HuH-7.5 (cell line): Measurements from ENCODE around the gene KLK2.

Experiments used
- DNase-seq: peaks from one replicate; pipeline ENCODE4 v3.0.0; 2011; ENCODE audit warnings: low spot score

KLK2 gene

GRCh38 chr19:50873056-50873455, at the start of gene KLK2:
TSS of gene KLK2 (plus strand) at chr19:50873439. CDS start at chr19:50873474, 35 bp downstream.
- no peak for DNase-seq

DNA sequence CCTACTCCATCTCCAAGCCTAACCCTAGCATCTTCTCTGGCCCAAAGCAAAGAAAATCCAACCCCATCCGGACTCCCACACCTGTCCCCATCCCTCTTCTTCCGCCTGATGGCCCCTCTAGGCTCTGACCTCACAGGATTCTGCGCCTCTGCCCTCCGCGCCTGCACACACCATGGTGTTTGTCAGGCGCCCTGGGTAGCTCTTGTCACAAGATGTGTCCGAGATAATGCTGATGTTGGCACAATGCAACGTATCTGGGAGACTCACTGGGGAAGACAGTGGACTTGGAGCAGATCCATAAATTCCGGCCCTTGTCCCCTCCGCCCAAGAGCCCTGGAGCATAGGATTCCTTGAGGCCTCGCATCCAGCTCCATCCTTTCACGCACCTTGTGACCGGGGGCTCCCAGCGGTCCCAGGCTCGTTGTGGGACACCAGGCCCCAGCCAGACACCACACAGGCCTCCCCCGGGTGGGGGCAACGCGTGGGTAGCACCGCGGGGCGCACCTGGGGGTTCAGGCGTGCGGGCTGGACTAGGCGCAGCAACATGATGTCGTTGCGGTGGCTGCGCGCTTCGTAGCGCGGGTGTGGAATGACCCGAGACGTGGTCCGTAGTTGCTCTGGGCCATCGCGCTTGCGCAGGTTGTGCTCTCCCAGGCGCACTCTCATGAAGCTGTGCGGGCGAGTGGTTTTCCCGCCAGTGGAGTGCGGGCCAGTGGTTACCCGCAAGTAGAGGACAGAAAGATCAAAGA, 46.6 kb upstream of the KLK2 start:
- no peak for DNase-seq

- DNase-seq = no peak
Observed at GRCh38 chr19:50827476-50827875, 45.8 kb upstream of the KLK2 start.

GRCh38 chr19:50829801-50830200, 43.4 kb upstream of the KLK2 start:
- DNase-seq = no peak

- DNase-seq = no peak
Observed at GRCh38 chr19:50830266-50831025, 42.8 kb upstream of the KLK2 start.

- no peak for DNase-seq
Observed at GRCh38 chr19:50831026-50831396, 42.2 kb upstream of the KLK2 start.

- DNase-seq = no peak
Observed at GRCh38 chr19:50832666-50833065, 40.6 kb upstream of the KLK2 start.

GRCh38 chr19:50833117-50833801, 40.0 kb upstream of the KLK2 start, which contains the start of gene KLK15:
TSS of gene KLK15 (minus strand) at chr19:50833574. CDS start at chr19:50831492, 2,082 bp downstream.
- DNase-seq = no peak

- DNase-seq = no peak
Observed at GRCh38 chr19:50833802-50834167, 39.5 kb upstream of the KLK2 start.

GRCh38 chr19:50835103-50835784, 38.0 kb upstream of the KLK2 start:
- no peak for DNase-seq

GRCh38 chr19:50835785-50836542, 37.3 kb upstream of the KLK2 start:
- peak; percentile 84 for DNase-seq

- DNase-seq = no peak
Observed at GRCh38 chr19:50836543-50837195, 36.6 kb upstream of the KLK2 start.

GRCh38 chr19:50837300-50837699, 35.9 kb upstream of the KLK2 start:
- no peak for DNase-seq

DNA sequence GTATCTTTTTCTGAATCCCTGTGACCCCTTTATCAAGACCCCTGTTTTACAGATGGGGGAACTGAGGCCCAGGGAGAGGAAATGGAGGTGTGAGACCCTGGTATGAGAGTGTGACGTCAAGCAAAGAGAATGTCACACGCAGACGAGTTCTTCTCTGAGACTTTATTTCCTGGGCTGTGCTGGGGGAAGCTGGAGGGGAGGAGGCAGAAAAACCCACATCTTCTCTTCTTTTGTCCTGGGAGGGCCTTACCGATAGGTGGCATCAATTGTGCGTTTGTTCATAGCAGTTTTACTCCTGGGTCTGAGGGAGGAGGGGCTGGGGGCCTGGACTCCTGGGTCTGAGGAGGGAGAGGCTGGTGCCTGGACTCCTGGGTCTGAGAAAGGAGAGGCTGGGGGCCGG, 35.0 kb upstream of the KLK2 start:
- no peak for DNase-seq

- no peak for DNase-seq
Observed at GRCh38 chr19:50839712-50840655, 33.3 kb upstream of the KLK2 start.

GRCh38 chr19:50842130-50842529, 31.1 kb upstream of the KLK2 start:
- no peak for DNase-seq

GRCh38 chr19:50843205-50843604, 30.0 kb upstream of the KLK2 start:
- DNase-seq = no peak

- no peak for DNase-seq
Observed at GRCh38 chr19:50843701-50844221, 29.5 kb upstream of the KLK2 start.

- DNase-seq = no peak
Observed at GRCh38 chr19:50844296-50844935, 28.8 kb upstream of the KLK2 start.
